H1 (cell line): ENCODE results near the gene DLX2. TPM values are rescaled to one million over a fixed set of nuclear protein-coding genes. Genes with fewer than 3 reads are reported as not detected.

ENCODE experiments used
- CTCF ChIA-PET: fragments of 300-600 bp; sonication (Branson Sonifier 250); formaldehyde crosslinking; loops from one replicate; lab custom pipeline; 2021; ENCODE audit not compliant: partially characterized antibody; lab: Charles Lee
- POLR2A ChIA-PET: fragments of 300-600 bp; sonication (Branson Sonifier 250); formaldehyde crosslinking; loops from one replicate; lab custom pipeline; 2021; ENCODE audit warnings: inconsistent platforms; ENCODE audit not compliant: partially characterized antibody; lab: Charles Lee
- DNase-seq, 2 experiments: peaks; one replicate each; pipeline versions ENCODE4 v3.0.0 to v3.0.0-alpha.2; 2010 to 2022; ENCODE audit warnings: low spot score in 2 of 2, low read depth in 1 of 2, mixed read lengths in 1 of 2
- FAIRE-seq: peaks from 2 replicates; lab custom pipeline; 2011; peaks lifted over from hg19 to GRCh38; lab: Jason Lieb, UNC
- H2AFZ ChIP-seq: 2 replicates; pipeline ENCODE4 v1.8.1; 2012; ENCODE audit warnings: low read length, inconsistent platforms
- H2AK5ac ChIP-seq: 2 replicates; pipeline ENCODE4 v1.6.1; 2013; ENCODE audit warnings: low read depth, low read length
- H2BK120ac ChIP-seq: replicated peaks from 2 replicates; pipeline ENCODE3; 2013; ENCODE audit warnings: low read depth, low read length, inconsistent platforms
- H2BK12ac ChIP-seq: 2 replicates; pipeline ENCODE4 v1.6.1; 2013; ENCODE audit warnings: low read depth, low read length
- H2BK15ac ChIP-seq: 2 replicates; pipeline ENCODE4 v1.6.1; 2013; ENCODE audit warnings: low read length
- H2BK20ac ChIP-seq: 2 replicates; pipeline ENCODE4 v1.6.1; 2013; ENCODE audit warnings: low read length
- H2BK5ac ChIP-seq: 2 replicates; pipeline ENCODE4 v1.6.1; 2013; ENCODE audit warnings: low read depth, low read length
- H3K14ac ChIP-seq: 2 replicates; pipeline ENCODE4 v1.6.1; 2013; ENCODE audit warnings: inconsistent platforms; ENCODE audit not compliant: insufficient read length
- H3K18ac ChIP-seq: 2 replicates; pipeline ENCODE4 v1.6.1; 2013; ENCODE audit warnings: low read length; ENCODE audit errors: extremely low read depth
- H3K23ac ChIP-seq: 2 replicates; pipeline ENCODE4 v1.6.1; 2013; ENCODE audit warnings: inconsistent platforms; ENCODE audit not compliant: insufficient read length
- H3K23me2 ChIP-seq: 2 replicates; pipeline ENCODE4 v1.6.1; 2013; ENCODE audit warnings: low read depth, low read length
- H3K27ac ChIP-seq: 2 replicates; pipeline ENCODE4 v1.6.1; 2011; ENCODE audit warnings: low read depth, low read length, inconsistent platforms
- H3K27me3 ChIP-seq, 4 experiments: replicated peaks in 1 of 4; 1 replicate in 1 of 4; 2 replicates in 3 of 4; pipeline versions ENCODE4 v1.6.1 to v1.8.1; 2011 to 2013; ENCODE audit warnings: low read length in 3 of 4, mild to moderate bottlenecking in 3 of 4, inconsistent platforms in 2 of 4, mixed read lengths in 2 of 4, moderate library complexity in 1 of 4; ENCODE audit not compliant: control insufficient read depth in 3 of 4, insufficient read depth in 3 of 4; ENCODE audit errors: extremely low read depth in 1 of 4
- H3K36me3 ChIP-seq, 4 experiments: 2 replicates each; pipeline versions ENCODE4 v1.6.1 to v1.8.1; 2011 to 2013; ENCODE audit warnings: mild to moderate bottlenecking in 4 of 4, low read length in 3 of 4, moderate library complexity in 2 of 4, control low read depth in 1 of 4, inconsistent platforms in 1 of 4; ENCODE audit not compliant: insufficient read depth in 4 of 4, control insufficient read depth in 2 of 4
- H3K4ac ChIP-seq: replicated peaks from 2 replicates; pipeline ENCODE3; 2013; ENCODE audit warnings: low read length, low read depth, mixed read lengths, inconsistent platforms; ENCODE audit not compliant: insufficient read length
- H3K4me1 ChIP-seq, 4 experiments: replicated peaks in 1 of 4; 1 replicate in 1 of 4; 2 replicates in 3 of 4; pipeline versions ENCODE4 v1.6.1 to v1.8.1; 2011 to 2013; ENCODE audit warnings: low read length in 3 of 4, inconsistent platforms in 2 of 4, mixed read lengths in 1 of 4; ENCODE audit not compliant: insufficient read depth in 4 of 4, control insufficient read depth in 3 of 4
- H3K4me2 ChIP-seq, 2 experiments: 2 replicates each; pipeline versions ENCODE4 v1.6.1 to v1.8.1; 2011 to 2013; ENCODE audit warnings: low read depth in 2 of 2, low read length in 2 of 2, control low read depth in 1 of 2, inconsistent platforms in 1 of 2, mild to moderate bottlenecking in 1 of 2; ENCODE audit not compliant: insufficient read depth in 1 of 2
- H3K4me3 ChIP-seq, 4 experiments: fragments of 200-600, 300-600 bp in 1 of 4; sonication (generic), shearing (Covaris generic), sonication (Bioruptor Twin) in 1 of 4; 2 replicates each; pipeline versions ENCODE4 v1.5.1 to v1.8.1; 2011 to 2016; ENCODE audit warnings: low read length in 4 of 4, low read depth in 3 of 4, control low read depth in 2 of 4, inconsistent platforms in 2 of 4, mild to moderate bottlenecking in 2 of 4, mixed read lengths in 1 of 4, moderate library complexity in 1 of 4; ENCODE audit not compliant: insufficient read depth in 2 of 4; ENCODE audit errors: extremely low read depth in 1 of 4
- H3K56ac ChIP-seq: replicated peaks from 2 replicates; pipeline ENCODE3; 2013; ENCODE audit warnings: low read depth, mild to moderate bottlenecking, mixed read lengths, low read length, inconsistent platforms; ENCODE audit not compliant: insufficient read length
- H3K79me1 ChIP-seq: 2 replicates; pipeline ENCODE4 v1.6.1; 2013; ENCODE audit warnings: low read depth, low read length, control low read depth
- H3K79me2 ChIP-seq, 2 experiments: 2 replicates each; pipeline versions ENCODE4 v1.6.1 to v1.8.1; 2012 to 2013; ENCODE audit warnings: low read length in 2 of 2, mild to moderate bottlenecking in 2 of 2, inconsistent platforms in 1 of 2; ENCODE audit not compliant: insufficient read depth in 2 of 2, control insufficient read depth in 1 of 2
- H3K9ac ChIP-seq, 4 experiments: replicated peaks in 1 of 4; 1 replicate in 1 of 4; 2 replicates in 3 of 4; pipeline versions ENCODE4 v1.6.1 to v1.8.1; 2011 to 2013; ENCODE audit warnings: low read depth in 3 of 4, low read length in 3 of 4, control low read depth in 2 of 4, mild to moderate bottlenecking in 2 of 4, moderate library complexity in 2 of 4, inconsistent platforms in 1 of 4; ENCODE audit errors: extremely low read depth in 1 of 4
- H3K9me3 ChIP-seq, 2 experiments: 2 replicates each; pipeline versions ENCODE4 v1.6.1 to v1.8.1; 2012 to 2013; ENCODE audit warnings: mild to moderate bottlenecking in 2 of 2, moderate library complexity in 2 of 2, control low read depth in 1 of 2, inconsistent platforms in 1 of 2, low read depth in 1 of 2, low read length in 1 of 2, mixed read lengths in 1 of 2; ENCODE audit not compliant: insufficient read depth in 2 of 2
- H4K20me1 ChIP-seq, 2 experiments: replicated peaks in 1 of 2; 2 replicates each; pipeline versions ENCODE3 to v1.8.1; 2011 to 2013; ENCODE audit warnings: inconsistent platforms in 2 of 2, low read length in 2 of 2, mild to moderate bottlenecking in 1 of 2; ENCODE audit not compliant: insufficient read depth in 2 of 2, control insufficient read depth in 1 of 2
- H4K5ac ChIP-seq: 2 replicates; pipeline ENCODE4 v1.6.1; 2013; ENCODE audit warnings: low read length, low read depth, mixed read lengths, inconsistent platforms; ENCODE audit not compliant: insufficient read length
- H4K8ac ChIP-seq: 2 replicates; pipeline ENCODE4 v1.8.0; 2013; ENCODE audit warnings: mild to moderate bottlenecking, moderate library complexity, low read length, inconsistent platforms; ENCODE audit not compliant: insufficient read depth; ENCODE audit errors: extremely low read depth
- H4K91ac ChIP-seq: replicated peaks from 2 replicates; pipeline ENCODE3; 2013; ENCODE audit warnings: low read length, mixed read lengths, inconsistent platforms; ENCODE audit not compliant: insufficient read length
- CBX5 ChIP-seq: fragments of 300-800, 300-1000 bp; sonication (generic); IDR thresholded peaks from 2 replicates; pipeline ENCODE4 v1.7.1; 2016; ENCODE audit warnings: antibody characterized with exemption, low read length, low read depth
- CBX8 ChIP-seq: fragments of 300-800, 300-1000 bp; sonication (generic); IDR thresholded peaks from 2 replicates; pipeline ENCODE4 v1.7.1; 2016; ENCODE audit warnings: low read depth, low read length, borderline replicate concordance
- CHD1 ChIP-seq: IDR thresholded peaks from 2 replicates; pipeline ENCODE4 v1.6.1; 2012; ENCODE audit warnings: low read depth, low read length, improper control_type of control experiment
- EGR1 ChIP-seq: IDR thresholded peaks from 2 replicates; pipeline ENCODE4 v1.6.1; 2011; ENCODE audit warnings: low read depth, low read length, borderline replicate concordance
- FOSL1 ChIP-seq: IDR thresholded peaks from 2 replicates; pipeline ENCODE4 v1.6.1; 2011; ENCODE audit warnings: mild to moderate bottlenecking, low read depth, low read length, moderate library complexity; ENCODE audit not compliant: insufficient read depth
- HDAC2 ChIP-seq, 2 experiments: fragments of 300-600 bp in 1 of 2; sonication (generic) in 1 of 2; IDR thresholded peaks; 2 replicates each; pipeline ENCODE4 v1.6.1; 2011 to 2012; ENCODE audit warnings: low read depth in 2 of 2, low read length in 2 of 2, mild to moderate bottlenecking in 2 of 2, moderate library complexity in 2 of 2, borderline replicate concordance in 1 of 2, inconsistent platforms in 1 of 2
- JUND ChIP-seq: IDR thresholded peaks from 2 replicates; pipeline ENCODE4 v1.6.1; 2011; ENCODE audit warnings: mild to moderate bottlenecking, improper control_type of control experiment, low read length
- RFX5 ChIP-seq: IDR thresholded peaks from 2 replicates; pipeline ENCODE4 v1.6.1; 2011; ENCODE audit warnings: low read depth, low read length, improper control_type of control experiment, borderline replicate concordance
- RNF2 ChIP-seq: fragments of 200-900, 300-1000 bp; sonication (generic); IDR thresholded peaks from 2 replicates; pipeline ENCODE4 v1.7.1; 2016; ENCODE audit warnings: borderline replicate concordance, low read depth, mild to moderate bottlenecking, antibody characterized with exemption, low read length; ENCODE audit not compliant: poor library complexity, severe bottlenecking; ENCODE audit errors: missing control alignments
- SUZ12 ChIP-seq: fragments of 200-600 bp; sonication (generic); IDR thresholded peaks from 2 replicates; pipeline ENCODE4 v1.6.1; 2012; ENCODE audit warnings: mild to moderate bottlenecking, inconsistent platforms, low read length, moderate library complexity, mixed read lengths
- TCF12 ChIP-seq: IDR thresholded peaks from 2 replicates; pipeline ENCODE4 v1.6.1; 2011; ENCODE audit warnings: low read depth, mild to moderate bottlenecking, low read length
- WGBS, 2 experiments: shearing (Covaris generic) in 1 of 2; methylation state at CpG; one replicate each; pipeline versions ENCODE4 v1.1.6 to v1.1.7; 2013 to 2015; ENCODE audit warnings: low lambda C conversion rate in 2 of 2, mixed read lengths in 2 of 2, inconsistent platforms in 1 of 2, low coverage in 1 of 2, missing lambda C conversion rate in 1 of 2; ENCODE audit not compliant: insufficient replicate concordance in 2 of 2, insufficient coverage in 1 of 2, insufficient read length in 1 of 2; ENCODE audit errors: extremely low coverage in 1 of 2, missing lambda C conversion rate in 1 of 2; 5-methylcytosine and 5-hydroxymethylcytosine counted together
- polyA plus RNA-seq, 7 experiments: library from polyadenylated mRNA; depleted of rRNA in 3 of 7; stranded (reverse) in 5 of 7; unstranded in 2 of 7; fragments of >200 nt in 5 of 7; fragments of 200-250 nt in 2 of 7; gene quantifications; 1 replicate in 5 of 7; 2 replicates in 1 of 7; 4 replicates in 1 of 7; pipeline versions ENCODE4 v1.2.1 to v1.2.3, GENCODE V29; 2011 to 2013; ENCODE audit warnings: missing spikeins in 2 of 7, mixed read lengths in 2 of 7
- total RNA-seq: library from RNA; stranded (reverse); fragmentation: NEBNext Ultra II Directional; extraction: Animal tissue kit (Norgen Biotek cat#: 25700); gene quantifications from 2 replicates; pipeline ENCODE4 v1.2.1, GENCODE V29; 2021

Gene DLX2
- total and polyA plus RNA-seq, 2 of the 8 experiments (the other 6 are each of a cell fraction or from before 2014, with no cell fraction given) = 0.45 TPM; not detected in 1

GRCh38 chr2:172082944-172083627, 19.6 kb downstream of the DLX2 start:
- Histone ChIP-seq H2BK12ac (no peak overlapping the region), H4K8ac (peak overlapping the region; percentile 7; the same call in 1 of the 2 replicates), H3K23me2 (peaks cover 14% of the 10 kb centered on the region; the same call in 1 of the 2 replicates), H2BK15ac (no peak overlapping the region), H2AFZ (no peak overlapping the region), H2AK5ac (no peak overlapping the region), H4K20me1 (peaks cover 20 to 41% of the 10 kb centered on the region in 2 experiments), H3K4ac (no peak overlapping the region), H3K56ac (no peak overlapping the region), H3K18ac (no peak overlapping the region), H3K4me2 (peak overlapping the region; percentile 5 to 78; a peak in 1 of 4 replicates), H4K5ac (no peak overlapping the region), H3K36me3 (no peaks in the 10 kb centered on the region), H2BK120ac (no peak overlapping the region), H3K79me1 (no peaks in the 10 kb centered on the region), H3K9ac (no peak overlapping the region), H3K79me2 (no peaks in the 10 kb centered on the region), H2BK5ac (no peak overlapping the region), H3K27me3 (peaks cover 87 to 100% (median 98%) of the 10 kb centered on the region in 4 experiments), H4K91ac (no peak overlapping the region), H3K4me1 (peaks cover 2 to 55% (median 28%) of the 10 kb centered on the region in 4 experiments), H3K27ac (no peak overlapping the region), H3K14ac (no peak overlapping the region), H3K23ac (no peak overlapping the region), H2BK20ac (0 out of 2 replicates have a peak overlapping the region, but pooled peaks have one; percentile 61), H3K4me3 (no peak overlapping the region), H3K9me3 (no peaks in the 10 kb centered on the region)
- FAIRE-seq (no peak), DNase-seq (peak in 1 of 2 experiments; percentile 71)
- 7% methylated on average over 35 of the region's 42 CpGs; no CpG with 5 or more reads in 1 of the 2 experiments for WGBS, 2 experiments
- CTCF ChIA-PET = interaction anchor here (0.6 to 2.6 kb wide), 6 partner anchors 18 to 137 kb away, joined by 3 to 19 read pairs (median 4); partner anchors contain the start of gene DLX2
- POLR2A ChIA-PET = interaction anchor here (0.6 to 14.0 kb wide), 4 partner anchors 10 to 587 kb away, joined by 3 to 184 read pairs (median 4); partner anchors contain the start of genes DLX2 and HAT1
- no peak for TF ChIP-seq FOSL1
- TF ChIP-seq JUND = no peak
- TF ChIP-seq SUZ12 = peak; percentile 98
- TF ChIP-seq HDAC2 (IDR thresholded peaks at IDR 0.05; ENCODE audit: borderline replicate concordance in 1 of 2, low read depth in 2 of 2, low read length in 2 of 2) = no peak
- no peak for TF ChIP-seq TCF12
- TF ChIP-seq CBX5 = no peak
- TF ChIP-seq CHD1 = no peak
- TF ChIP-seq EGR1 = no peak
- TF ChIP-seq CBX8 = peak; percentile 74; the same call in 1 of the 2 replicates
- peak; percentile 98 for TF ChIP-seq RNF2
- no peak for TF ChIP-seq RFX5
